GM21367 (cell line): Measurements from ENCODE around the gene FAM180B.
A peak's percentile ranks its signal among the peaks of the same experiment; 100 is the strongest.
"Not testable (repeated sequence)": the region's sequence is repeated elsewhere in the genome, so short reads cannot be mapped to it uniquely, and the experiment has no call there.

ENCODE experiments used
- ATAC-seq: cut with Tn5 transposase; IDR thresholded peaks from one replicate; pipeline ENCODE4 v1.9.1; 2021; ENCODE audit not compliant: unreplicated experiment

FAM180B gene

GRCh38 chr11:47586098-47586855 is at the start of gene FAM180B:
Gene FAM180B, plus strand, starts transcription at chr11:47586678. Its CDS starts 91 bp downstream, at chr11:47586769.
- ATAC-seq = no peak

GRCh38 chr11:47536915-47537314 is 49.6 kb upstream of the FAM180B start:
- no peak for ATAC-seq

- no peak for ATAC-seq
These were observed 47.5 kb upstream of the FAM180B start for GRCh38 chr11:47538741-47539565.

GRCh38 chr11:47539681-47540039 is 46.8 kb upstream of the FAM180B start:
- ATAC-seq = no peak

- no peak for ATAC-seq
These were observed 45.4 kb upstream of the FAM180B start for GRCh38 chr11:47541070-47541469.

- ATAC-seq = no peak
These were observed 41.2 kb upstream of the FAM180B start for GRCh38 chr11:47545298-47545697.

GRCh38 chr11:47546274-47546673 is 40.2 kb upstream of the FAM180B start:
- ATAC-seq = not testable (repeated sequence)

- ATAC-seq = no peak
These were observed 36.0 kb upstream of the FAM180B start for GRCh38 chr11:47550288-47551047.

GRCh38 chr11:47551086-47551485 is 35.4 kb upstream of the FAM180B start:
- no peak for ATAC-seq

GRCh38 chr11:47552056-47552565 is 34.4 kb upstream of the FAM180B start:
- peak; percentile 9 for ATAC-seq

GRCh38 chr11:47552566-47553405 is 33.7 kb upstream of the FAM180B start, which contains the start of gene CELF1:
Gene CELF1, minus strand, starts transcription at chr11:47553132. Its CDS starts 53,609 bp downstream, at chr11:47499523.
- peak; percentile 91 for ATAC-seq

GRCh38 chr11:47553406-47553743 is 33.1 kb upstream of the FAM180B start:
- peak; percentile 10 for ATAC-seq

GRCh38 chr11:47557004-47557403 is 29.5 kb upstream of the FAM180B start:
- ATAC-seq = not testable (repeated sequence)

- no peak for ATAC-seq
These were observed 27.8 kb upstream of the FAM180B start for GRCh38 chr11:47558695-47559094.

GRCh38 chr11:47560426-47560825 is 26.1 kb upstream of the FAM180B start:
- no peak for ATAC-seq

- ATAC-seq = not testable (repeated sequence)
These were observed 24.1 kb upstream of the FAM180B start for GRCh38 chr11:47562393-47562792.

- not testable (repeated sequence) for ATAC-seq
These were observed 22.1 kb upstream of the FAM180B start for GRCh38 chr11:47564366-47564765.

GRCh38 chr11:47564933-47565339 is 21.5 kb upstream of the FAM180B start:
- no peak for ATAC-seq

GRCh38 chr11:47565340-47566148 is 20.9 kb upstream of the FAM180B start, which contains the start of gene PTPMT1:
Gene PTPMT1, plus strand, starts transcription at chr11:47565599. Its CDS starts 24 bp downstream, at chr11:47565623.
- ATAC-seq = peak; percentile 91
